K562 (cell line): ENCODE results near the gene C1R. TPM values are rescaled to one million over a fixed set of nuclear protein-coding genes. Genes with fewer than 3 reads are reported as not detected.

ENCODE experiments used
- BDP1 ChIP-seq: IDR thresholded peaks from 3 replicates; pipeline ENCODE4 v1.6.1; 2011; ENCODE audit not compliant: insufficient read length, insufficient read depth
- CBX3 ChIP-seq, 2 experiments: IDR thresholded peaks; 1 replicate in 1 of 2; 2 replicates in 1 of 2; pipeline ENCODE4 v1.6.1; 2012; ENCODE audit warnings: inconsistent platforms in 2 of 2, low read length in 2 of 2, borderline replicate concordance in 1 of 2, control low read depth in 1 of 2
- CC2D1A ChIP-seq: fragments of 450-650 bp; IDR thresholded peaks from 2 replicates; pipeline ENCODE4 v1.6.1; 2017; ENCODE audit warnings: mild to moderate bottlenecking
- CHCHD3 ChIP-seq: fragments of 250-450 bp; sonication (Bioruptor Pico); IDR thresholded peaks from 2 replicates; pipeline ENCODE4 v2.1.2; 2022; ENCODE audit warnings: mild to moderate bottlenecking
- CREM ChIP-seq: IDR thresholded peaks from 2 replicates; pipeline ENCODE4 v1.6.1; 2014; ENCODE audit warnings: antibody characterized with exemption, low read depth
- EWSR1 ChIP-seq: fragments of 450-650 bp; IDR thresholded peaks from 2 replicates; pipeline ENCODE4 v1.6.1; 2018; ENCODE audit warnings: borderline replicate concordance, mild to moderate bottlenecking, low read depth, moderate library complexity; ENCODE audit not compliant: partially characterized antibody
- GATA2 ChIP-seq: sonication (generic); formaldehyde crosslinking; IDR thresholded peaks from 2 replicates; pipeline ENCODE4 v1.4.0; 2020; ENCODE audit warnings: mild to moderate bottlenecking, missing genetic modification reagents
- KDM1A ChIP-seq, 2 experiments: fragments of 450-650 bp; IDR thresholded peaks; 2 replicates each; pipeline ENCODE4 v1.6.1; 2016; ENCODE audit warnings: mild to moderate bottlenecking in 2 of 2
- MEF2A ChIP-seq: IDR thresholded peaks from 2 replicates; pipeline ENCODE4 v1.6.1; 2011; ENCODE audit warnings: low read depth, mild to moderate bottlenecking, low read length, moderate library complexity; ENCODE audit not compliant: control insufficient read depth
- MTF1 ChIP-seq: fragments of 250-450 bp; sonication (Bioruptor Pico); IDR thresholded peaks from 2 replicates; pipeline ENCODE4 v1.9.0; 2021; ENCODE audit warnings: moderate library complexity, mild to moderate bottlenecking, inconsistent platforms, borderline replicate concordance
- PBX2 ChIP-seq, 2 experiments: IDR thresholded peaks in 1 of 2; conservative IDR thresholded peaks in 1 of 2; 2 replicates each; pipeline ENCODE4 v1.6.1; 2016; ENCODE audit warnings: low read depth in 2 of 2, mild to moderate bottlenecking in 1 of 2, missing compliant biosample characterization in 1 of 2, missing genetic modification characterization in 1 of 2, moderate library complexity in 1 of 2
- SRSF1 ChIP-seq: fragments of 200-400 bp; formaldehyde crosslinking; IDR thresholded peaks from 2 replicates; pipeline ENCODE4 v1.6.1; 2017; ENCODE audit warnings: mild to moderate bottlenecking, low read depth, low read length, moderate library complexity
- TOE1 ChIP-seq, 2 experiments: fragments of 450-650 bp in 1 of 2; sonication (generic) in 1 of 2; formaldehyde crosslinking in 1 of 2; IDR thresholded peaks; 2 replicates each; pipeline versions ENCODE4 v1.7.1 to v1.8.0; 2016 to 2022; ENCODE audit warnings: borderline replicate concordance in 2 of 2, mild to moderate bottlenecking in 2 of 2, antibody characterized with exemption in 1 of 2, inconsistent platforms in 1 of 2, low read depth in 1 of 2, missing genetic modification reagents in 1 of 2, moderate library complexity in 1 of 2
- UBTF ChIP-seq, 2 experiments: IDR thresholded peaks; 2 replicates each; pipeline ENCODE4 v1.6.1; 2012; ENCODE audit warnings: improper control_type of control experiment in 2 of 2, low read depth in 2 of 2, low read length in 2 of 2, borderline replicate concordance in 1 of 2
- ZNF316 ChIP-seq: fragments of 450-650 bp; IDR thresholded peaks from 2 replicates; pipeline ENCODE4 v1.6.1; 2016
- ZNF347 ChIP-seq: fragments of 450-650 bp; formaldehyde crosslinking; IDR thresholded peaks from 2 replicates; pipeline ENCODE4 v1.4.0; 2020; ENCODE audit warnings: low read depth, mild to moderate bottlenecking, moderate library complexity
- ZNF696 ChIP-seq: fragments of 250-450 bp; sonication (Bioruptor Pico); conservative IDR thresholded peaks from 2 replicates; pipeline ENCODE4 v1.4.0; 2020; ENCODE audit warnings: mild to moderate bottlenecking, moderate library complexity
- polyA plus RNA-seq, 8 experiments: library from polyadenylated mRNA; depleted of rRNA in 4 of 8; stranded (reverse) in 5 of 8; unstranded in 3 of 8; fragments of >200 nt; fragmentation: Nextera tagmentation in 2 of 8; fragmentation: Illumina TruSeq in 1 of 8; extraction: Ambion mirVana in 2 of 8; extraction: Trizol in 1 of 8; gene quantifications; 2 replicates each; pipeline versions ENCODE4 v1.2.1 to v1.2.3, GENCODE V29; 2011 to 2014; ENCODE audit warnings: inconsistent platforms in 1 of 8, missing spikeins in 1 of 8
- total RNA-seq, 7 experiments: library from RNA; depleted of rRNA in 6 of 7; stranded (reverse); fragments of >200 nt in 6 of 7; fragmentation: Illumina TruSeq in 2 of 7; extraction: Trizol in 2 of 7; gene quantifications; 2 replicates each; pipeline versions ENCODE4 v1.2.1 to v1.2.3, GENCODE V29; 2011 to 2021; ENCODE audit warnings: low replicate concordance in 1 of 7
- TF ChIP-seq, protein P1 (sequence below): fragments of 250-450 bp; sonication (Bioruptor Pico); IDR thresholded peaks from 2 replicates; pipeline ENCODE4 v1.9.0; 2021; ENCODE audit warnings: mild to moderate bottlenecking
- TF ChIP-seq, protein P2 (sequence below): fragments of 450-650 bp; formaldehyde crosslinking; IDR thresholded peaks from 2 replicates; pipeline ENCODE4 v1.4.0; 2020; ENCODE audit warnings: mild to moderate bottlenecking, moderate library complexity

Gene C1R
- total and polyA plus RNA-seq, 9 of the 15 experiments (the other 6 are each of a cell fraction or from before 2014, with no cell fraction given), result 0.07 to 1.0 (median 0.33) TPM; not detected in 1

- TF ChIP-seq KDM1A (IDR thresholded peaks at IDR 0.05) (peak in 1 of 2 experiments; percentile 30; a peak in 1 of 4 replicates), CREM (no peak), BDP1 (no peak), ZNF316 (no peak), ZNF347 (no peak), GATA2 (CRISPR knock-in tag) (no peak), UBTF (IDR thresholded peaks at IDR 0.05; ENCODE audit: borderline replicate concordance in 1 of 2, low read depth in 2 of 2, low read length in 2 of 2) (peak in 1 of 2 experiments; percentile 38; a peak in 1 of 4 replicates), EWSR1 (no peak), MTF1 (CRISPR knock-in tag) (no peak), CC2D1A (no peak), SRSF1 (no peak), TOE1 (IDR thresholded peaks at IDR 0.05; ENCODE audit: borderline replicate concordance) (no peak), TOE1 (CRISPR knock-in tag; IDR thresholded peaks at IDR 0.05; ENCODE audit: borderline replicate concordance, low read depth) (no peak), MEF2A (no peak), PBX2 (CRISPR knock-in tag; IDR thresholded peaks at IDR 0.05; ENCODE audit: low read depth) (no peak), PBX2 (tag; conservative IDR thresholded peaks at IDR 0.05; ENCODE audit: low read depth) (no peak), ZNF696 (CRISPR knock-in tag) (no peak), CBX3 (IDR thresholded peaks at IDR 0.05; ENCODE audit: borderline replicate concordance in 1 of 2, low read length in 2 of 2) (0 out of 3 replicates have a peak, but pooled peaks of 1 of the 2 experiments have one; percentile 43), CHCHD3 (CRISPR knock-in tag) (no peak)
- TF ChIP-seq, protein P1, sequence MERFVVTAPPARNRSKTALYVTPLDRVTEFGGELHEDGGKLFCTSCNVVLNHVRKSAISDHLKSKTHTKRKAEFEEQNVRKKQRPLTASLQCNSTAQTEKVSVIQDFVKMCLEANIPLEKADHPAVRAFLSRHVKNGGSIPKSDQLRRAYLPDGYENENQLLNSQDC (CRISPR knock-in tag), result no peak
- TF ChIP-seq, protein P2, sequence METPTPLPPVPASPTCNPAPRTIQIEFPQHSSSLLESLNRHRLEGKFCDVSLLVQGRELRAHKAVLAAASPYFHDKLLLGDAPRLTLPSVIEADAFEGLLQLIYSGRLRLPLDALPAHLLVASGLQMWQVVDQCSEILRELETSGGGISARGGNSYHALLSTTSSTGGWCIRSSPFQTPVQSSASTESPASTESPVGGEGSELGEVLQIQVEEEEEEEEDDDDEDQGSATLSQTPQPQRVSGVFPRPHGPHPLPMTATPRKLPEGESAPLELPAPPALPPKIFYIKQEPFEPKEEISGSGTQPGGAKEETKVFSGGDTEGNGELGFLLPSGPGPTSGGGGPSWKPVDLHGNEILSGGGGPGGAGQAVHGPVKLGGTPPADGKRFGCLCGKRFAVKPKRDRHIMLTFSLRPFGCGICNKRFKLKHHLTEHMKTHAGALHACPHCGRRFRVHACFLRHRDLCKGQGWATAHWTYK (CRISPR knock-in tag), result peak; percentile 9; the same call in 1 of the 2 replicates
Measured at GRCh38 chr12:7108003-7108795, 16.0 kb upstream of the C1R start (continued).
